Neural progenitor cell (in vitro differentiated cells): Measurements from ENCODE around the gene RFFL.
"Not testable (repeated sequence)": the region's sequence is repeated elsewhere in the genome, so short reads cannot be mapped to it uniquely, and the experiment has no call there.

Source experiments
- CTCF ChIP-seq: fragments of 200-600 bp; sonication (generic); IDR thresholded peaks from 2 replicates; pipeline ENCODE4 v1.5.1; 2017; ENCODE audit warnings: antibody characterized with exemption, mild to moderate bottlenecking
- EZH2phosphoT487 ChIP-seq: fragments of 200-600 bp; sonication (generic); IDR thresholded peaks from 2 replicates; pipeline ENCODE4 v1.6.1; 2017; ENCODE audit warnings: antibody characterized with exemption

GRCh38 chr17:35110791-35111190, 47.3 kb upstream of the RFFL start:
- not testable (repeated sequence) for TF ChIP-seq CTCF, EZH2phosphoT487
